HepG2 (cell line): ENCODE measurements around the gene SLC22A23. TPM values are rescaled to one million over a fixed set of nuclear protein-coding genes. Genes with fewer than 3 reads are reported as not detected.
A peak's percentile ranks its signal among the peaks of the same experiment; 100 is the strongest.

Experiments
- CBX5 ChIP-seq: sonication (generic); formaldehyde crosslinking; IDR thresholded peaks from 2 replicates; pipeline ENCODE4 v1.4.0; 2020; ENCODE audit warnings: missing genetic modification reagents, borderline replicate concordance
- JUN ChIP-seq: sonication (generic); formaldehyde crosslinking; IDR thresholded peaks from 2 replicates; pipeline ENCODE4 v1.4.0; 2020; ENCODE audit warnings: mild to moderate bottlenecking, missing genetic modification reagents
- NR2F6 ChIP-seq, 2 experiments: IDR thresholded peaks; 2 replicates each; pipeline ENCODE4 v1.6.1; 2016; ENCODE audit warnings: antibody characterized with exemption in 1 of 2, mild to moderate bottlenecking in 1 of 2
- POLR2AphosphoS2 ChIP-seq: IDR thresholded peaks from 2 replicates; pipeline ENCODE4 v1.6.1; 2011; ENCODE audit warnings: low read depth, low read length, improper control_type of control experiment
- RFXAP ChIP-seq: sonication (generic); formaldehyde crosslinking; IDR thresholded peaks from 2 replicates; pipeline ENCODE4 v1.4.0; 2020; ENCODE audit warnings: missing genetic modification reagents, borderline replicate concordance
- SRSF9 ChIP-seq: fragments of 200-400 bp; formaldehyde crosslinking; IDR thresholded peaks from 2 replicates; pipeline ENCODE4 v1.6.1; 2018; ENCODE audit warnings: borderline replicate concordance, mild to moderate bottlenecking, low read depth, low read length; ENCODE audit not compliant: insufficient read depth, poor library complexity, severe bottlenecking
- STAG1 ChIP-seq: sonication (generic); formaldehyde crosslinking; IDR thresholded peaks from 2 replicates; pipeline ENCODE4 v1.4.0; 2020; ENCODE audit warnings: missing genetic modification reagents
- TBX3 ChIP-seq: fragments of 450-650 bp; IDR thresholded peaks from 2 replicates; pipeline ENCODE4 v1.6.1; 2017; ENCODE audit warnings: antibody characterized with exemption, mild to moderate bottlenecking, inconsistent platforms, borderline replicate concordance
- ZMYM4 ChIP-seq: sonication (generic); formaldehyde crosslinking; IDR thresholded peaks from 2 replicates; pipeline ENCODE4 v1.8.1; 2023; ENCODE audit warnings: mild to moderate bottlenecking, missing genetic modification reagents
- ZNF17 ChIP-seq: sonication (generic); formaldehyde crosslinking; IDR thresholded peaks from 2 replicates; pipeline ENCODE4 v1.5.0; 2020; ENCODE audit warnings: mild to moderate bottlenecking, missing genetic modification reagents
- ZNF224 ChIP-seq: sonication (generic); formaldehyde crosslinking; IDR thresholded peaks from 2 replicates; pipeline ENCODE4 v1.5.0; 2020; ENCODE audit warnings: mild to moderate bottlenecking, missing genetic modification reagents
- ZNF605 ChIP-seq: sonication (generic); formaldehyde crosslinking; IDR thresholded peaks from 2 replicates; pipeline ENCODE4 v1.8.0; 2022; ENCODE audit warnings: mild to moderate bottlenecking, missing genetic modification reagents
- ZNF614 ChIP-seq: IDR thresholded peaks from 2 replicates; pipeline ENCODE4 v1.6.1; 2018; ENCODE audit warnings: missing biosample characterization, missing genetic modification reagents, inconsistent platforms, borderline replicate concordance
- ZNF790 ChIP-seq: sonication (generic); formaldehyde crosslinking; IDR thresholded peaks from 2 replicates; pipeline ENCODE4 v1.8.0; 2022; ENCODE audit warnings: missing genetic modification reagents, mild to moderate bottlenecking, borderline replicate concordance
- polyA plus RNA-seq, 8 experiments: library from polyadenylated mRNA; depleted of rRNA in 3 of 8; stranded (reverse) in 7 of 8; unstranded in 1 of 8; fragments of >200 nt; fragmentation: Illumina TruSeq in 4 of 8; extraction: Trizol in 4 of 8; gene quantifications; 2 replicates each; pipeline versions ENCODE4 v1.2.1 to v1.2.3, GENCODE V29; 2011 to 2016; ENCODE audit warnings: low read depth in 4 of 8, missing spikeins in 1 of 8, mixed read lengths in 1 of 8; ENCODE audit not compliant: insufficient read depth in 1 of 8
- total RNA-seq, 5 experiments: library from RNA; depleted of rRNA; stranded (reverse); fragments of >200 nt; fragmentation: Illumina TruSeq; extraction: Trizol; gene quantifications; 2 replicates each; pipeline ENCODE4 v1.2.3, GENCODE V29; 2016; ENCODE audit warnings: low read depth in 1 of 5
- TF ChIP-seq, protein P1 (sequence below): sonication (generic); formaldehyde crosslinking; IDR thresholded peaks from 2 replicates; pipeline ENCODE4 v1.4.0; 2020; ENCODE audit warnings: mild to moderate bottlenecking, missing genetic modification reagents
- TF ChIP-seq, protein P2 (sequence below): sonication (generic); formaldehyde crosslinking; IDR thresholded peaks from 2 replicates; pipeline ENCODE4; 2020; ENCODE audit warnings: missing genetic modification reagents, mild to moderate bottlenecking, borderline replicate concordance

SLC22A23 gene
- total and polyA plus RNA-seq, 2 of the 13 experiments (the other 11 are each of a cell fraction or from before 2014, with no cell fraction given) = 11.8 to 17.5 TPM

DNA sequence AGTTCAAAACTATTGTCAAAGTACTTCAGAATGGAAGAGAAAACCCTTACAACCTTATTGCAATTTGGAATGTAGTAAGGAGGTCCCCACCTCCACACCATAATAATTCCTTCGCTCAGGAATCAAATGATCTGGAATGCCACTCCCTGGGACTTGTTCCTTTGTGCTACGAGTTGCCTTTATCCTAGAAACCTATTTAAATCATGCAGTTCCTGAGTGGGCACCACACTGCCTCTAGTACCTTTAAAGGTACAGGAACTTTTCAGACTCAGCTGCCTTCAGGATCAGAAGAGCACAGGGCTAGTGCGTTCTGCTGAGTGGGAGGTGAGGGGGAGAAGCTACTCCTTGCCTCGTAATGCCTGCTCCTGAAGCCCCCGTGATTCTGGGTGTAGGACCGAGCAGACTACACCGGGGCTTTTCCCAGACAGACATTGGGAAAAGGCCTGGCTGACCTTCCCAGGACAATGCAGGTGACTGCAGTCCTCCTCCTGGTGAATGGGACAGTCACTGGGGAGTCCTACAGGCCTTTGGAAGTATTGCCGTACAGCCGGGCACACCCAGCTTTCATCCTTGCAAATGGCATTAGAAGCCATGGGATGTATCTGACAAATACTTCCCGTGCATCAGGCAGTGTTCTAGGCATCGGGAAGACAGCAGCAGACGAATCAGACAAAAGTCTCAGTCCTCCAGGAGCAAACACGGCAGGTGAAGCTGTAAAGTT, 217.6 kb downstream of the SLC22A23 start (continued):
- 0 out of 2 replicates have a peak, but pooled peaks have one; percentile 20 for TF ChIP-seq ZNF614
- no peak for TF ChIP-seq ZNF790 (CRISPR knock-in tag)
- peak; percentile 60 for TF ChIP-seq STAG1 (CRISPR knock-in tag)
- TF ChIP-seq ZNF224 (CRISPR knock-in tag) = no peak
- TF ChIP-seq TBX3 = no peak
- TF ChIP-seq JUN = no peak
- TF ChIP-seq NR2F6 (IDR thresholded peaks at IDR 0.05) = no peak
- TF ChIP-seq NR2F6 (CRISPR knock-in tag; IDR thresholded peaks at IDR 0.05) = no peak
- no peak for TF ChIP-seq ZNF605 (CRISPR knock-in tag)
- no peak for TF ChIP-seq ZMYM4 (CRISPR knock-in tag)
- no peak for TF ChIP-seq RFXAP
- TF ChIP-seq, protein P1, sequence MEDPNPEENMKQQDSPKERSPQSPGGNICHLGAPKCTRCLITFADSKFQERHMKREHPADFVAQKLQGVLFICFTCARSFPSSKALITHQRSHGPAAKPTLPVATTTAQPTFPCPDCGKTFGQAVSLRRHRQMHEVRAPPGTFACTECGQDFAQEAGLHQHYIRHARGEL (CRISPR knock-in tag) = no peak
- no peak for TF ChIP-seq POLR2AphosphoS2
- no peak for TF ChIP-seq ZNF17 (CRISPR knock-in tag)
- TF ChIP-seq CBX5 (CRISPR knock-in tag) = 0 out of 2 replicates have a peak, but pooled peaks have one; percentile 28
- no peak for TF ChIP-seq SRSF9
- TF ChIP-seq, protein P2, sequence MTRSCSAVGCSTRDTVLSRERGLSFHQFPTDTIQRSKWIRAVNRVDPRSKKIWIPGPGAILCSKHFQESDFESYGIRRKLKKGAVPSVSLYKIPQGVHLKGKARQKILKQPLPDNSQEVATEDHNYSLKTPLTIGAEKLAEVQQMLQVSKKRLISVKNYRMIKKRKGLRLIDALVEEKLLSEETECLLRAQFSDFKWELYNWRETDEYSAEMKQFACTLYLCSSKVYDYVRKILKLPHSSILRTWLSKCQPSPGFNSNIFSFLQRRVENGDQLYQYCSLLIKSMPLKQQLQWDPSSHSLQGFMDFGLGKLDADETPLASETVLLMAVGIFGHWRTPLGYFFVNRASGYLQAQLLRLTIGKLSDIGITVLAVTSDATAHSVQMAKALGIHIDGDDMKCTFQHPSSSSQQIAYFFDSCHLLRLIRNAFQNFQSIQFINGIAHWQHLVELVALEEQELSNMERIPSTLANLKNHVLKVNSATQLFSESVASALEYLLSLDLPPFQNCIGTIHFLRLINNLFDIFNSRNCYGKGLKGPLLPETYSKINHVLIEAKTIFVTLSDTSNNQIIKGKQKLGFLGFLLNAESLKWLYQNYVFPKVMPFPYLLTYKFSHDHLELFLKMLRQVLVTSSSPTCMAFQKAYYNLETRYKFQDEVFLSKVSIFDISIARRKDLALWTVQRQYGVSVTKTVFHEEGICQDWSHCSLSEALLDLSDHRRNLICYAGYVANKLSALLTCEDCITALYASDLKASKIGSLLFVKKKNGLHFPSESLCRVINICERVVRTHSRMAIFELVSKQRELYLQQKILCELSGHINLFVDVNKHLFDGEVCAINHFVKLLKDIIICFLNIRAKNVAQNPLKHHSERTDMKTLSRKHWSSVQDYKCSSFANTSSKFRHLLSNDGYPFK = no peak
